Panc1 (cell line): ENCODE results near the gene ANO6. TPM values are rescaled to one million over a fixed set of nuclear protein-coding genes. Genes with fewer than 3 reads are reported as not detected.

ENCODE experiments used
- ATAC-seq: fragments of 200-7000 bp; cut with Tn5 transposase; 2 replicates; pipeline ENCODE4 v1.9.1; 2020; ENCODE audit warnings: mild to moderate bottlenecking, moderate library complexity
- BruUV-seq: library from RNA; stranded (reverse); fragments of 400-500 nt; replicated peaks from 2 replicates; lab custom pipeline; 2021; lab: Mats Ljungman, UMichigan
- CTCF ChIA-PET: fragments of 300-600 bp; sonication (Branson Sonifier 250); formaldehyde crosslinking; loops from one replicate; lab custom pipeline; 2022; ENCODE audit warnings: antibody characterized with exemption; lab: Charles Lee
- POLR2A ChIA-PET: fragments of 300-600 bp; sonication (Branson Sonifier 250); formaldehyde crosslinking; loops from one replicate; lab custom pipeline; 2022; ENCODE audit warnings: antibody characterized with exemption; lab: Charles Lee
- DNase-seq: peaks from one replicate; pipeline ENCODE4 v3.0.0-alpha.2; 2010; ENCODE audit warnings: low read depth, low spot score
- H3K27ac ChIP-seq: 2 replicates; pipeline ENCODE4 v1.5.1; 2011; ENCODE audit warnings: mild to moderate bottlenecking, low read length, inconsistent platforms
- H3K27me3 ChIP-seq: fragments of 200-500 bp; sonication (Bioruptor generic); 2 replicates; pipeline ENCODE4 v1.6.0; 2014; ENCODE audit warnings: low read length, inconsistent platforms; ENCODE audit not compliant: control insufficient read depth, insufficient read depth
- H3K36me3 ChIP-seq: fragments of 200-500 bp; sonication (Bioruptor generic); 2 replicates; pipeline ENCODE4 v1.5.1; 2014; ENCODE audit warnings: inconsistent platforms, mild to moderate bottlenecking, low read length, moderate library complexity; ENCODE audit not compliant: control insufficient read depth, insufficient read depth
- H3K4me1 ChIP-seq: 2 replicates; pipeline ENCODE4 v1.5.1; 2011; ENCODE audit warnings: inconsistent platforms, mild to moderate bottlenecking, low read length, moderate library complexity; ENCODE audit not compliant: control insufficient read depth, insufficient read depth
- H3K4me3 ChIP-seq, 2 experiments: 2 replicates each; pipeline ENCODE4 v1.5.1; 2011 to 2012; ENCODE audit warnings: low read depth in 2 of 2, low read length in 2 of 2, mild to moderate bottlenecking in 2 of 2, inconsistent platforms in 1 of 2, moderate library complexity in 1 of 2
- H3K9me3 ChIP-seq: fragments of 200-500 bp; sonication (Bioruptor generic); 2 replicates; pipeline ENCODE4 v1.5.1; 2014; ENCODE audit warnings: low read depth, mild to moderate bottlenecking, inconsistent platforms, low read length, moderate library complexity; ENCODE audit not compliant: control insufficient read depth, insufficient read depth
- CTCF ChIP-seq: fragments of 450-650 bp; IDR thresholded peaks from 2 replicates; pipeline ENCODE4 v1.5.1; 2017; ENCODE audit warnings: mild to moderate bottlenecking
- POLR2AphosphoS5 ChIP-seq: IDR thresholded peaks from 2 replicates; pipeline ENCODE4 v1.6.1; 2012; ENCODE audit warnings: mild to moderate bottlenecking, low read depth, low read length, moderate library complexity
- SIN3A ChIP-seq: IDR thresholded peaks from 2 replicates; pipeline ENCODE4 v1.6.1; 2012; ENCODE audit warnings: low read depth, mild to moderate bottlenecking, low read length, moderate library complexity, borderline replicate concordance; ENCODE audit not compliant: insufficient read depth
- TCF7L2 ChIP-seq: IDR thresholded peaks from 2 replicates; pipeline ENCODE4 v1.6.1; 2011; ENCODE audit warnings: mild to moderate bottlenecking, low read depth, low read length, inconsistent platforms
- in situ Hi-C: cut with HindIII; loops from 2 replicates; pipeline ENCODE4 v1.10.0; 2016; ENCODE audit warnings: low sequenced_read_pairs, low pct_unique_long_range_greater_than_20kb
- intact Hi-C: fragments of 100-400 bp; cut with micrococcal nuclease; formaldehyde crosslinking; loops from one replicate; pipeline ENCODE4 v1.10.0; 2022; ENCODE audit not compliant: unreplicated experiment
- total RNA-seq: library from RNA; stranded (reverse); gene quantifications from one replicate; pipeline ENCODE4 v1.2.1, GENCODE V29; 2021; ENCODE audit not compliant: unreplicated experiment
- TF ChIP-seq, protein P1 (sequence below), 2 experiments: IDR thresholded peaks; 2 replicates each; pipeline ENCODE4 v1.6.1; 2011 to 2012; ENCODE audit warnings: low read depth in 2 of 2, control low read depth in 1 of 2, low read length in 1 of 2, mild to moderate bottlenecking in 1 of 2, moderate library complexity in 1 of 2; ENCODE audit not compliant: insufficient read depth in 1 of 2

Gene ANO6
- total RNA-seq, 1 experiment from 2014 or later, result 120 TPM

- no peak for DNase-seq
- BruUV-seq, result no TSS peak
- Histone ChIP-seq H3K27me3 (peaks cover 3% of the 10 kb centered on the region; the same call in 1 of the 2 replicates), H3K4me3 (no peak overlapping the region), H3K4me1 (no peaks in the 10 kb centered on the region), H3K27ac (no peak overlapping the region), H3K9me3 (0 out of 2 replicates have a peak, but pooled peaks cover 4% of the 10 kb centered on the region), H3K36me3 (no peaks in the 10 kb centered on the region)
- CTCF ChIA-PET, result no interaction called here
- TF ChIP-seq CTCF (no peak), POLR2AphosphoS5 (no peak), SIN3A (no peak), TCF7L2 (no peak)
- TF ChIP-seq, protein P1, sequence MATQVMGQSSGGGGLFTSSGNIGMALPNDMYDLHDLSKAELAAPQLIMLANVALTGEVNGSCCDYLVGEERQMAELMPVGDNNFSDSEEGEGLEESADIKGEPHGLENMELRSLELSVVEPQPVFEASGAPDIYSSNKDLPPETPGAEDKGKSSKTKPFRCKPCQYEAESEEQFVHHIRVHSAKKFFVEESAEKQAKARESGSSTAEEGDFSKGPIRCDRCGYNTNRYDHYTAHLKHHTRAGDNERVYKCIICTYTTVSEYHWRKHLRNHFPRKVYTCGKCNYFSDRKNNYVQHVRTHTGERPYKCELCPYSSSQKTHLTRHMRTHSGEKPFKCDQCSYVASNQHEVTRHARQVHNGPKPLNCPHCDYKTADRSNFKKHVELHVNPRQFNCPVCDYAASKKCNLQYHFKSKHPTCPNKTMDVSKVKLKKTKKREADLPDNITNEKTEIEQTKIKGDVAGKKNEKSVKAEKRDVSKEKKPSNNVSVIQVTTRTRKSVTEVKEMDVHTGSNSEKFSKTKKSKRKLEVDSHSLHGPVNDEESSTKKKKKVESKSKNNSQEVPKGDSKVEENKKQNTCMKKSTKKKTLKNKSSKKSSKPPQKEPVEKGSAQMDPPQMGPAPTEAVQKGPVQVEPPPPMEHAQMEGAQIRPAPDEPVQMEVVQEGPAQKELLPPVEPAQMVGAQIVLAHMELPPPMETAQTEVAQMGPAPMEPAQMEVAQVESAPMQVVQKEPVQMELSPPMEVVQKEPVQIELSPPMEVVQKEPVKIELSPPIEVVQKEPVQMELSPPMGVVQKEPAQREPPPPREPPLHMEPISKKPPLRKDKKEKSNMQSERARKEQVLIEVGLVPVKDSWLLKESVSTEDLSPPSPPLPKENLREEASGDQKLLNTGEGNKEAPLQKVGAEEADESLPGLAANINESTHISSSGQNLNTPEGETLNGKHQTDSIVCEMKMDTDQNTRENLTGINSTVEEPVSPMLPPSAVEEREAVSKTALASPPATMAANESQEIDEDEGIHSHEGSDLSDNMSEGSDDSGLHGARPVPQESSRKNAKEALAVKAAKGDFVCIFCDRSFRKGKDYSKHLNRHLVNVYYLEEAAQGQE (IDR thresholded peaks at IDR 0.05; ENCODE audit: insufficient read depth in 1 of 2, low read depth in 2 of 2, low read length in 1 of 2), result no peak
- in situ Hi-C loops (no loop called here), intact Hi-C loops (no loop called here)
- no peak for ATAC-seq
- POLR2A ChIA-PET, result no interaction called here
These were observed 259.7 kb downstream of the ANO6 start for GRCh38 chr12:45475594-45475993.

GRCh38 chr12:45477526-45477925, 261.6 kb downstream of the ANO6 start:
- ATAC-seq, result no peak

More at GRCh38 chr12:45477526-45477925, 261.6 kb downstream of the ANO6 start:
- in situ Hi-C loops (no loop called here), intact Hi-C loops (no loop called here)
- no peak overlapping the region for H3K27ac ChIP-seq
- 0 out of 2 replicates have a peak, but pooled peaks cover 4% of the 10 kb centered on the region for H3K9me3 ChIP-seq
- no peaks in the 10 kb centered on the region for H3K4me1 ChIP-seq
- POLR2A ChIA-PET, result no interaction called here
- CTCF ChIA-PET, result no interaction called here
- H3K36me3 ChIP-seq, result no peaks in the 10 kb centered on the region
- TF ChIP-seq SIN3A, result no peak
- TF ChIP-seq, protein P1 (IDR thresholded peaks at IDR 0.05; ENCODE audit: insufficient read depth in 1 of 2, low read depth in 2 of 2, low read length in 1 of 2), result no peak
- TF ChIP-seq POLR2AphosphoS5, result no peak
- peaks cover 3% of the 10 kb centered on the region; the same call in 1 of the 2 replicates for H3K27me3 ChIP-seq
- no TSS peak for BruUV-seq
- DNase-seq, result no peak
- H3K4me3 ChIP-seq, result no peak overlapping the region
